Suprapubic skin (tissue), 4 donors: ENCODE data around the gene PDE4D. TPM values are rescaled to one million over a fixed set of nuclear protein-coding genes. Genes with fewer than 3 reads are reported as not detected.
A peak's percentile ranks its signal among the peaks of the same experiment; 100 is the strongest.

Experiments
- DNase-seq, 2 donors: peaks; one replicate each; pipeline ENCODE4 v3.0.0-alpha.2; 2019; ENCODE audit warnings: low spot score in 2 of 2
- H3K27ac ChIP-seq: fragments of 200-600 bp; sonication (generic); one replicate; pipeline ENCODE4 v1.5.1; 2019
- H3K27me3 ChIP-seq: fragments of 200-600 bp; sonication (generic); one replicate; pipeline ENCODE4 v1.5.1; 2019
- H3K36me3 ChIP-seq: fragments of 200-600 bp; sonication (generic); one replicate; pipeline ENCODE4 v1.5.1; 2019
- H3K4me1 ChIP-seq: fragments of 200-600 bp; sonication (generic); one replicate; pipeline ENCODE4 v1.5.1; 2019
- H3K4me3 ChIP-seq: fragments of 200-600 bp; sonication (generic); one replicate; pipeline ENCODE4 v1.5.1; 2019; ENCODE audit warnings: mild to moderate bottlenecking
- H3K9me3 ChIP-seq: fragments of 200-600 bp; sonication (generic); one replicate; pipeline ENCODE4 v1.5.1; 2019
- EP300 ChIP-seq: sonication (generic); formaldehyde crosslinking; IDR thresholded peaks from one replicate; pipeline ENCODE4 v1.6.1; 2017; ENCODE audit warnings: antibody characterized with exemption
- POLR2A ChIP-seq, 2 donors: fragments of 450-650 bp; IDR thresholded peaks; one replicate each; pipeline ENCODE4 v1.6.1; 2017; ENCODE audit warnings: antibody characterized with exemption in 2 of 2, mild to moderate bottlenecking in 2 of 2, moderate library complexity in 2 of 2
- POLR2AphosphoS5 ChIP-seq, 3 donors: sonication (generic); formaldehyde crosslinking; IDR thresholded peaks; one replicate each; pipeline ENCODE4 v1.6.1; 2017; ENCODE audit warnings: antibody characterized with exemption in 3 of 3
- WGBS: methylation state at CpG from one replicate; pipeline ENCODE4 v1.1.5; 2018; 5-methylcytosine and 5-hydroxymethylcytosine counted together
- total RNA-seq, 4 donors: library from RNA; depleted of rRNA; stranded (reverse); fragments of >200 nt; gene quantifications; one replicate each; pipeline ENCODE4 v1.1.0, GENCODE V29; 2016
- TF ChIP-seq, protein P1 (sequence below), 2 donors: fragments of 200-600 bp in 1 of 2; fragments of 450-650 bp in 1 of 2; sonication (generic) in 1 of 2; IDR thresholded peaks; one replicate each; pipeline ENCODE4 v1.5.1; 2016 to 2019; ENCODE audit warnings: antibody characterized with exemption in 2 of 2, mild to moderate bottlenecking in 1 of 2, moderate library complexity in 1 of 2

Gene PDE4D
- total RNA-seq, 4 donors from 2014 or later, result 26.8 to 57.2 (median 29.9) TPM

GRCh38 chr5:59745415-59745863, 148.1 kb downstream of the PDE4D start:
- DNase-seq, result no peak
- WGBS, result 19% methylated on average over 7 of the region's 7 CpGs
- TF ChIP-seq POLR2A (IDR thresholded peaks at IDR 0.05), result no peak
- peak in 1 of 3 donors; percentile 61 for TF ChIP-seq POLR2AphosphoS5 (IDR thresholded peaks at IDR 0.05)
- peak; percentile 78 for TF ChIP-seq EP300
- Histone ChIP-seq H3K27ac (peak overlapping the region; percentile 74), H3K27me3 (no peaks in the 10 kb centered on the region), H3K4me3 (no peak overlapping the region), H3K36me3 (no peaks in the 10 kb centered on the region), H3K9me3 (no peaks in the 10 kb centered on the region), H3K4me1 (peaks cover 21% of the 10 kb centered on the region)

DNA sequence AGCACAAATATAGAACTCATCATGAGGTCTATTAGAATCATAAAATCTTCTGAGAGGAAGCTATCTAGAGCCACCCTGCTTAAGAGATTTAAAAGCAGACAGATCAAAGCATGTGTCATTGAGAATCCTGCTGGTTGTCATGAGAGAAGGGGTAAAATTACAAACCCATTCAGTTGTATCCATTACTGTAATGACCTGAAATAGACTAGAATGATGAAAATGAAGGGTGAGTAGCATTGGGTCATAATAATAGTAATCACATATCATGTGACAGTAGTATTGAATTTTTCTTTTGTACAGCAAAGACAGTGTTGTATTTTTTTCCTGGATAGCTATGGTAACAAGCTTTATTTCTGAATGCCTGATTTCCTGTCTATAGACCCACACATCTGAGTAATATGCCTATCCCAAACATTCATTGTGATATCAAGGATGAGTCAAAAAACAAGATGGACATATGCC, 149.0 kb downstream of the PDE4D start:
- H3K27ac ChIP-seq, result peak overlapping the region; percentile 74
- H3K36me3 ChIP-seq, result no peaks in the 10 kb centered on the region
- H3K4me1 ChIP-seq, result peaks cover 21% of the 10 kb centered on the region
- H3K9me3 ChIP-seq, result no peaks in the 10 kb centered on the region
- H3K27me3 ChIP-seq, result no peaks in the 10 kb centered on the region
- no peak for DNase-seq
- TF ChIP-seq, protein P1, sequence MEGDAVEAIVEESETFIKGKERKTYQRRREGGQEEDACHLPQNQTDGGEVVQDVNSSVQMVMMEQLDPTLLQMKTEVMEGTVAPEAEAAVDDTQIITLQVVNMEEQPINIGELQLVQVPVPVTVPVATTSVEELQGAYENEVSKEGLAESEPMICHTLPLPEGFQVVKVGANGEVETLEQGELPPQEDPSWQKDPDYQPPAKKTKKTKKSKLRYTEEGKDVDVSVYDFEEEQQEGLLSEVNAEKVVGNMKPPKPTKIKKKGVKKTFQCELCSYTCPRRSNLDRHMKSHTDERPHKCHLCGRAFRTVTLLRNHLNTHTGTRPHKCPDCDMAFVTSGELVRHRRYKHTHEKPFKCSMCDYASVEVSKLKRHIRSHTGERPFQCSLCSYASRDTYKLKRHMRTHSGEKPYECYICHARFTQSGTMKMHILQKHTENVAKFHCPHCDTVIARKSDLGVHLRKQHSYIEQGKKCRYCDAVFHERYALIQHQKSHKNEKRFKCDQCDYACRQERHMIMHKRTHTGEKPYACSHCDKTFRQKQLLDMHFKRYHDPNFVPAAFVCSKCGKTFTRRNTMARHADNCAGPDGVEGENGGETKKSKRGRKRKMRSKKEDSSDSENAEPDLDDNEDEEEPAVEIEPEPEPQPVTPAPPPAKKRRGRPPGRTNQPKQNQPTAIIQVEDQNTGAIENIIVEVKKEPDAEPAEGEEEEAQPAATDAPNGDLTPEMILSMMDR (IDR thresholded peaks at IDR 0.05), result no peak
- no peak overlapping the region for H3K4me3 ChIP-seq

GRCh38 chr5:59741599-59741998, 151.9 kb downstream of the PDE4D start:
- Histone ChIP-seq H3K4me3 (no peak overlapping the region), H3K9me3 (no peaks in the 10 kb centered on the region), H3K27ac (no peak overlapping the region), H3K36me3 (no peaks in the 10 kb centered on the region), H3K4me1 (peaks cover 21% of the 10 kb centered on the region), H3K27me3 (no peaks in the 10 kb centered on the region)
- TF ChIP-seq, protein P1 (IDR thresholded peaks at IDR 0.05), result no peak
- TF ChIP-seq POLR2A (IDR thresholded peaks at IDR 0.05), result no peak
- no peak for TF ChIP-seq EP300
- no peak for TF ChIP-seq POLR2AphosphoS5 (IDR thresholded peaks at IDR 0.05)
- no peak for DNase-seq
- 91% methylated on average over 3 of the region's 3 CpGs for WGBS

GRCh38 chr5:59738024-59738423, 155.5 kb downstream of the PDE4D start:
- Histone ChIP-seq H3K4me3 (no peak overlapping the region), H3K36me3 (no peaks in the 10 kb centered on the region), H3K27ac (no peak overlapping the region), H3K4me1 (no peaks in the 10 kb centered on the region), H3K27me3 (no peaks in the 10 kb centered on the region), H3K9me3 (no peaks in the 10 kb centered on the region)
- WGBS, result 94% methylated on average over 1 of the region's 1 CpG
- DNase-seq, result no peak
- TF ChIP-seq POLR2AphosphoS5 (IDR thresholded peaks at IDR 0.05) (no peak), POLR2A (IDR thresholded peaks at IDR 0.05) (no peak), EP300 (no peak)
- TF ChIP-seq, protein P1 (IDR thresholded peaks at IDR 0.05), result no peak

DNA sequence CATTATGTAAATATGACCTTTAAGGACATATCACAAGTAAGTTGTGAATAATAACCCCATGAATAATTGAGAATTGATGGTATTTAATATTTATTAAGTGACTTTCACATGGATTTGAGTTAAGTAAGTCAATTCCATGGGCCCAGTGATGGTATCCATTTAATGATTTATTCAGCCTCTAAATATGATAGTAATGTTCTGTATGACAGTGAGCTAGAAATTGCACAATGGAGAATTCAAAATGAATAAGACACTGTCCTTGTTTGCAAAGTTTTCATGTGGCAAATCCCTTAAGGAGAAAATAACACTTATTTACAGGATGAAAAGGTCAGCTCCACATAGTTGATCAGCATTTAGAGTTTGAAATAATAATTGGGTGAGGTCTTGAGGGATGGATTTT, 160.7 kb downstream of the PDE4D start:
- Histone ChIP-seq H3K27me3 (no peaks in the 10 kb centered on the region), H3K4me1 (no peaks in the 10 kb centered on the region), H3K9me3 (no peaks in the 10 kb centered on the region), H3K36me3 (no peaks in the 10 kb centered on the region), H3K4me3 (no peak overlapping the region), H3K27ac (no peak overlapping the region)
- DNase-seq, result no peak
- TF ChIP-seq, protein P1 (IDR thresholded peaks at IDR 0.05), result no peak
- no peak for TF ChIP-seq EP300
- TF ChIP-seq POLR2AphosphoS5 (IDR thresholded peaks at IDR 0.05), result no peak
- TF ChIP-seq POLR2A (IDR thresholded peaks at IDR 0.05), result no peak

DNA sequence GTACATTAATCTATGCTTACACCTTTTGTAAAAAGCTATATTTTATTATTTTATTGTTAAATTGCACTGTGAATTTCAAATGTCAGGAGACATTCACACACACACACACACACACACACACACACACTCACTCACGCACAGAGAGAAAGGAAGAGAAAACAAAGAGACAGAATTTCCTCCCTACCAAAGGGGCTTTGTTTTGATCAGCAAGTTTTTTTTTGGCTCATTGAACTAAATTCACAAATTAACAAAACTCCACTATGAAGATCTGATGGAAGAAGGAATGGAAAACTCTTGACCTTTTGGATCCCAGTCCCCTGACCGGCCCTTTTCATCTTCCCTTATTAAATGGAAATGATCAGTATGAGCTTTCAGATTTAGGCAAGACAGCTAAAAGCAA, 161.2 kb downstream of the PDE4D start:
- Histone ChIP-seq H3K27ac (no peak overlapping the region), H3K9me3 (no peaks in the 10 kb centered on the region), H3K4me1 (no peaks in the 10 kb centered on the region), H3K36me3 (no peaks in the 10 kb centered on the region), H3K4me3 (no peak overlapping the region), H3K27me3 (no peaks in the 10 kb centered on the region)
- DNase-seq, result no peak
- TF ChIP-seq, protein P1 (IDR thresholded peaks at IDR 0.05), result no peak
- TF ChIP-seq POLR2AphosphoS5 (IDR thresholded peaks at IDR 0.05) (no peak), EP300 (no peak), POLR2A (IDR thresholded peaks at IDR 0.05) (no peak)
- 64% methylated on average over 2 of the region's 2 CpGs for WGBS
